Peyer's patch (tissue), 4 donors: Measurements from ENCODE around the gene SPI1.

Source experiments
- POLR2A ChIP-seq, 2 donors: fragments of 450-650 bp; IDR thresholded peaks; one replicate each; pipeline ENCODE4 v1.5.1; 2017; ENCODE audit warnings: antibody characterized with exemption in 2 of 2, mild to moderate bottlenecking in 2 of 2, moderate library complexity in 2 of 2
- TF ChIP-seq, protein P1 (sequence below), 6 experiments: fragments of 450-650 bp in 4 of 6; fragments of 200-600 bp in 2 of 6; sonication (generic) in 1 of 6; IDR thresholded peaks; one replicate each; pipeline ENCODE4 v1.5.1; 2017 to 2019; ENCODE audit warnings: antibody characterized with exemption in 6 of 6, mild to moderate bottlenecking in 3 of 6, moderate library complexity in 1 of 6

GRCh38 chr11:47318166-47318565, 60.2 kb downstream of the SPI1 start:
- TF ChIP-seq, protein P1, sequence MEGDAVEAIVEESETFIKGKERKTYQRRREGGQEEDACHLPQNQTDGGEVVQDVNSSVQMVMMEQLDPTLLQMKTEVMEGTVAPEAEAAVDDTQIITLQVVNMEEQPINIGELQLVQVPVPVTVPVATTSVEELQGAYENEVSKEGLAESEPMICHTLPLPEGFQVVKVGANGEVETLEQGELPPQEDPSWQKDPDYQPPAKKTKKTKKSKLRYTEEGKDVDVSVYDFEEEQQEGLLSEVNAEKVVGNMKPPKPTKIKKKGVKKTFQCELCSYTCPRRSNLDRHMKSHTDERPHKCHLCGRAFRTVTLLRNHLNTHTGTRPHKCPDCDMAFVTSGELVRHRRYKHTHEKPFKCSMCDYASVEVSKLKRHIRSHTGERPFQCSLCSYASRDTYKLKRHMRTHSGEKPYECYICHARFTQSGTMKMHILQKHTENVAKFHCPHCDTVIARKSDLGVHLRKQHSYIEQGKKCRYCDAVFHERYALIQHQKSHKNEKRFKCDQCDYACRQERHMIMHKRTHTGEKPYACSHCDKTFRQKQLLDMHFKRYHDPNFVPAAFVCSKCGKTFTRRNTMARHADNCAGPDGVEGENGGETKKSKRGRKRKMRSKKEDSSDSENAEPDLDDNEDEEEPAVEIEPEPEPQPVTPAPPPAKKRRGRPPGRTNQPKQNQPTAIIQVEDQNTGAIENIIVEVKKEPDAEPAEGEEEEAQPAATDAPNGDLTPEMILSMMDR (IDR thresholded peaks at IDR 0.05): no peak
- no peak for TF ChIP-seq POLR2A (IDR thresholded peaks at IDR 0.05)
